ENCODE results near the gene PTPN12. TPM values are rescaled to one million over a fixed set of nuclear protein-coding genes. Genes with fewer than 3 reads are reported as not detected.
"Not testable (repeated sequence)": the region's sequence is repeated elsewhere in the genome, so short reads cannot be mapped to it uniquely, and the experiment has no call there.

Gene PTPN12
- total RNA-seq, 2 experiments from 2014 or later, result 22.7 to 24.0 TPM

DNA sequence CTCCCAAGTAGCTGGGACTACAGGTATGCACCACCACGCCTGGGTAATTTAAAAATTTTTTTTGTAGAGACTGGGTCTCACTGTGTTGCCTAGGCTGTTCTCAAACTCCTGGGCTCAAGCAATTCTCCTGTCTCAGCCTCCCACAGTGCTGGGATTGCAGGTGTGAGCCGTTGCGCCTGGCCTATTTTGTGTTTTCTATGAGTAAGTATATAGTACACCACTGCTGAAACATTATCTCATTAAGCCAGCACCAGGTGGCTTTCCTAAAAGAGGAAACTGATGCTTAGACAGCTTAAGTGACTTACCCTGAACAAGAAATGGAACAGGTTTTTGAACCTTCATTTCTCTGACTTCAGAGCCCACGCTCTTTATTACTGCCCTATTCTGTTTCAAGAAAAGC, 7.8 kb upstream of the PTPN12 start:
- H3K4me1 Mint-ChIP-seq, result peaks cover 4% of the 10 kb centered on the region
- H3K27me3 Mint-ChIP-seq, result peaks cover 12% of the 10 kb centered on the region
- POLR2A ChIA-PET, result no interaction called here
- H3K27ac Mint-ChIP-seq, result no peak overlapping the region
- DNase-seq (no peak), ATAC-seq (ENCODE audit: low read depth) (no peak)
- H3K4me3 Mint-ChIP-seq, result no peak overlapping the region
- H3K9me3 Mint-ChIP-seq, result no peaks in the 10 kb centered on the region
- no peaks in the 10 kb centered on the region for H3K36me3 Mint-ChIP-seq

DNA sequence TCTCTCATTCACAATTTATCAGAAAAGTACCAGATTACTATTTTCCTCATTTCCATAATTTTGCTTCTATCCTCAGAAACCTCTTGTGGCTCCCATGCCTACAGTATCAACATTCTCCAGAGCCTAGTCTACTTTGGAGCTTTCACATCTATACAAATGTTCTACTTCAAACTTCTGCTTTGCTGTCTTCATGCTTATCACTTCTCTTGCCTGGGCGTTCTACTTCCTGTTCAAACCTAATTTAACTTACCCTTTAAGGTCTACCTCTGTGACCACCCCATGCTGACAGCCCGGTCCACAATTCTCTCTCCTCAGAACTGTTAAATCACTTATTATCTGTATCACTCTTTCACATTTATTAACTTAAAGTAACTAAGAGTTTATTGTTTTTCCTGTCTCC, 6.1 kb upstream of the PTPN12 start:
- DNase-seq, result no peak
- no peak overlapping the region for H3K4me3 Mint-ChIP-seq
- H3K27me3 Mint-ChIP-seq, result peaks cover 5% of the 10 kb centered on the region
- no peak for ATAC-seq (ENCODE audit: low read depth)
- POLR2A ChIA-PET, result no interaction called here
- no peak overlapping the region for H3K27ac Mint-ChIP-seq
- no peaks in the 10 kb centered on the region for H3K36me3 Mint-ChIP-seq
- H3K9me3 Mint-ChIP-seq, result no peaks in the 10 kb centered on the region
- H3K4me1 Mint-ChIP-seq, result peaks cover 5% of the 10 kb centered on the region

DNA sequence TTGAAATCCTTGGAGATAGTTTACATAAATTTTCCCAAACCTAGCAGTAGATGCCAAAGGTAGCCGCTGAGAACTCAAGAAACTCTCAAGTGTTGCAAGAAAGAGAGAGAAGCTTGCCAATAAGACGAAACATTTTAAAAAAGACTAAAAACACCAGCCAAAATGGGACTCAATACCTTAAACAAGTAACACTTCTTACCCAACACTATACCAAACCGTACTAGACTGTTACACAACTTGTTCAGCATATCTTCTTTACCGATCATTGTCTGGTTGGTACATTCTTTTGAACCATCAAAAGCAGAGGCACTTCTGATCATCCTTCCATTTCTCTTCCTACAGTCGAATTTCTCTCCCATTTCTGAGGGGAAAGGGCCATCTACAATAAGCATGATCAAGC, 4.8 kb upstream of the PTPN12 start:
- DNase-seq (no peak), ATAC-seq (ENCODE audit: low read depth) (no peak)
- no peak overlapping the region for H3K27ac Mint-ChIP-seq
- peaks cover 4% of the 10 kb centered on the region for H3K27me3 Mint-ChIP-seq
- no peaks in the 10 kb centered on the region for H3K9me3 Mint-ChIP-seq
- POLR2A ChIA-PET, result no interaction called here
- no peaks in the 10 kb centered on the region for H3K36me3 Mint-ChIP-seq
- H3K4me3 Mint-ChIP-seq, result no peak overlapping the region
- peaks cover 5% of the 10 kb centered on the region for H3K4me1 Mint-ChIP-seq

DNA sequence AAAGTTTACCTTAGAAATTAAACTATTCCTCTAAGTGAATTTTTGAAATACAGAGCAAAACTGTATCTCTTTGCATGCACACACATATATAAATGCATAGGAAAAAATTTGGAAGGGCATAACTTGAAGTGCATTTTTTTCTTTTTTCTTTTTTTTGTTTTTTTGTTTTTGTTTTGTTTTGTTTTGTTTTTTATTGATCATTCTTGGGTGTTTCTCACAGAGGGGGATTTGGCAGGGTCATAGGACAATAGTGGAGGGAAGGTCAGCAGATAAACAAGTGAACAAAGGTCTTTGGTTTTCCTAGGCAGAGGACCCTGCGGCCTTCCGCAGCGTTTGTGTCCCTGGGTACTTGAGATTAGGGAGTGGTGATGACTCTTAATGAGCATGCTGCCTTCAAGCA, 4.4 kb upstream of the PTPN12 start:
- H3K27me3 Mint-ChIP-seq; H3K36me3 Mint-ChIP-seq; POLR2A ChIA-PET; H3K4me1 Mint-ChIP-seq; H3K4me3 Mint-ChIP-seq; H3K27ac Mint-ChIP-seq; H3K9me3 Mint-ChIP-seq; ATAC-seq (ENCODE audit: low read depth); DNase-seq: not testable (repeated sequence)

GRCh38 chr7:77534046-77534445, 3.0 kb upstream of the PTPN12 start:
- H3K27me3 Mint-ChIP-seq, result peaks cover 12% of the 10 kb centered on the region
- H3K27ac Mint-ChIP-seq; DNase-seq; H3K4me3 Mint-ChIP-seq; POLR2A ChIA-PET; ATAC-seq (ENCODE audit: low read depth); H3K9me3 Mint-ChIP-seq; H3K36me3 Mint-ChIP-seq: not testable (repeated sequence)
- H3K4me1 Mint-ChIP-seq, result peaks cover 12% of the 10 kb centered on the region

GRCh38 chr7:77536017-77536412, 1.1 kb upstream of the PTPN12 start:
- DNase-seq (no peak), ATAC-seq (ENCODE audit: low read depth) (no peak)
- Mint-ChIP-seq H3K4me3 (peak overlapping the region; percentile 97), H3K27me3 (peaks cover 10% of the 10 kb centered on the region), H3K27ac (no peak overlapping the region), H3K36me3 (no peaks in the 10 kb centered on the region), H3K4me1 (peaks cover 12% of the 10 kb centered on the region), H3K9me3 (no peaks in the 10 kb centered on the region)
- POLR2A ChIA-PET, result interaction anchor here (0.6 to 0.9 kb wide), 2 partner anchors 11 to 228 kb away, joined by 3 read pairs; no protein-coding TSS in a partner anchor

DNA sequence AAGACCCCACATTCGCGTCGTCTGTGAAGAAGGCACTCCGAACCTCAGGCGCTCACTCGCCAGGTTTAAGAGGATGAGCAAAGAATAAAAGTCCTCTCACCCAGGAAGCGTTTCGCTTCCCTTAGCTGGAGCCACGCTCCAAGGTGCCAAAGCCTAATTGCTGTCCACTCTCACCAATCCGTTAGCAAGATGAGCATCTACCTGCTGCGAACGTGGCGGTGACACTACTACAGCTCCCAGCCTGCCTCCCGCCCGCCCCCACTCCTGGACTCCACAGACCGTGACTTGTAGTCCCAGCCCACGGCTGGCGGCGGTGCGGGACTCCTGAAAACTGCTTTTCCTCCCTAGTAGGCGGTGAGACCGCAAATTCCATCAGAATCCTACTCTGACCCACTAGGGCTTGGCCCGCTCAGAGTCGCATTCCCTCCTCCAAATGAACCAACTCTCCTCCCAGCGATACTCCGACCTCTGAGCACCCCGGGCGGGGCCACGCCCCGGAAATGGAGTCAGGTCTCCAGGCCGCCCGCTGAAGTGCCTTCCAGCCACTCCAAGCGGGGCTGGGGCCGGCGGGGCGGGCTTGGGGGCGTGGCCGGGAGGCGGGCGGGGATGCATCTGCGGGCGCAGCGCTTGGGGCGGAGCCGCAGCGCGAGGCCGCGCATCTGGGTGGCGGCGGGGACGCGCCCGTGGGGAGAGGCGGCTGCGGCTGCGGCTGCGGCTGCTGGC, 521 bp upstream of the PTPN12 start:
- peak; percentile 96 for ATAC-seq (ENCODE audit: low read depth)
- POLR2A ChIA-PET, result interaction anchor here (0.9 kb wide), 2 partner anchors 11 to 208 kb away, joined by 3 read pairs; no protein-coding TSS in a partner anchor
- no peaks in the 10 kb centered on the region for H3K9me3 Mint-ChIP-seq

GRCh38 chr7:77537778-77538280, 734 bp downstream of the PTPN12 start:
- H3K27me3 Mint-ChIP-seq, result peaks cover 10% of the 10 kb centered on the region
- ATAC-seq (ENCODE audit: low read depth) (no peak), DNase-seq (no peak)
- H3K9me3 Mint-ChIP-seq, result no peaks in the 10 kb centered on the region
- H3K4me3 Mint-ChIP-seq, result peak overlapping the region; percentile 84
- H3K4me1 Mint-ChIP-seq, result peaks cover 9% of the 10 kb centered on the region
- H3K27ac Mint-ChIP-seq, result peak overlapping the region; percentile 71
- POLR2A ChIA-PET, result no interaction called here
- H3K36me3 Mint-ChIP-seq, result no peaks in the 10 kb centered on the region

More for the DNA sequence above, 521 bp upstream of the PTPN12 start:
- peak; percentile 96 for DNase-seq
- Mint-ChIP-seq H3K4me1 (peaks cover 9% of the 10 kb centered on the region), H3K27me3 (peaks cover 10% of the 10 kb centered on the region), H3K36me3 (no peaks in the 10 kb centered on the region), H3K4me3 (peak overlapping the region; percentile 97), H3K27ac (peak overlapping the region; percentile 90)

DNA sequence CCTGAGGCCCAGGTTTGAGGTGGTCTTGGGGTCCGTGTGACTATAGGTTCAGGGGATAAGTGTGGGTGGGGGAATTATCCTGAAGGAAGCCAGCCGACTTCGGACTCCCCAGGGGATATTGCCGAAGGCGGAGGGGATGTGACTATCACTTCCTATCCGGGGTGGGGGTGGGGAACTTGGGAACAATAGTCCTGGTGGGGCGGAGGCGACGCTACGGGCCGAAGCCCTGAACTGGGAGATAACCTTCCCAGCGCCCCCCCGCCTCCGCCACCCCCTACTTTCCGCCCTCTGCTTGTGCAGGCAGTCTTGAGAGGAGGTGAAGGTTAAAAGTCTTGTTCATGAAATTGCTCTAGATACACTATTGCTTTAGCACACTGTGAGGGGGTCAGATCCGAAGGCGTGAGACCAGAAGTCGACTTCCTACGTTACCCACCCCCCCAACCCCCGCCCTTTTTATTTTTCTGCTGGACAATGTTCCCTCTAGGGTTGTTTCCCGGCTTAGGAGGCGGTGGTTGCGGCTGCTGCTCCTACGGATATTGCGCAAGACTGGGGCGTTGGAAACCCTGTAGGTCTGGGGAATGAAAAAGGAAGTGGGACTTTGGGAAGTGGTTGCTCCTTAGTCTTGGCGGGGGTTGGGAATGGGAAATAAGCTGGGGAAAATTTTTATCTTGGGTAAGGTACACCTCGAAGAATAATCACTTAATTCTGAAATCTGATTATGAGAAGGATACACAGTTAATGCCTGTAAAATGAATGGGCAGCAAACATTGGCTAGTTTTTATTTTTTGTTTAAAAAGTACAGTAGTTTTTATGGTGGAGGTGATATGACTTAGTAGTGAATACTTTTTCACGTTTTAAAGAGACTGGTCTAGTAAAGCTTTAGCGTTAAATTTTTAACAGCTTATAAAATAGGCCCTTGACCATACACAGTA, 1.5 kb downstream of the PTPN12 start:
- ATAC-seq (ENCODE audit: low read depth) (no peak), DNase-seq (no peak)
- Mint-ChIP-seq H3K4me3 (peak overlapping the region; percentile 84), H3K27me3 (peaks cover 10% of the 10 kb centered on the region), H3K9me3 (no peaks in the 10 kb centered on the region), H3K4me1 (peaks cover 9% of the 10 kb centered on the region), H3K36me3 (no peaks in the 10 kb centered on the region), H3K27ac (peak overlapping the region; percentile 71)
- POLR2A ChIA-PET, result no interaction called here

DNA sequence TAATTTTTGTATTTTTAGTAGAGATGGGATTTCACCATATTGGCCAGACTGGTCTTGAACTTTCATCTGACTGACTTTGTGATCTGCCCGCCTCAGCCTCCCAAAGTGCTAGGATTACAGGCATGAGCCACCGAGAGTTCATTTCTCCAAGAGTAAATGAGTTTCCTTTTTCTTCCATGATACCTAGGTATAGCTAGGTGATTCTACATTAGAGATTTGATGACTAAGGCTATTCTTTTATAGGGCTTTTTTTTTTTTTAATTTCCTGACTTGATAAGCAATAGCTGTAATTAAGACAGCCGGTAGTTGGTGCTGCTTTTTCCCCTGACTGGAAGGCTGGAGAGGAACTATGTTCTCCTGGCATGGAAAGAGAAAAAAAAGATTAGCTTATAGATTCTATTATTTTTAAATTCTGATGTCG, 3.3 kb downstream of the PTPN12 start:
- peaks cover 10% of the 10 kb centered on the region for H3K27me3 Mint-ChIP-seq
- DNase-seq (no peak), ATAC-seq (ENCODE audit: low read depth) (no peak)
- no peaks in the 10 kb centered on the region for H3K36me3 Mint-ChIP-seq
- H3K4me3 Mint-ChIP-seq, result no peak overlapping the region
- no peak overlapping the region for H3K27ac Mint-ChIP-seq
- H3K9me3 Mint-ChIP-seq, result no peaks in the 10 kb centered on the region
- POLR2A ChIA-PET, result no interaction called here
- H3K4me1 Mint-ChIP-seq, result peaks cover 16% of the 10 kb centered on the region

DNA sequence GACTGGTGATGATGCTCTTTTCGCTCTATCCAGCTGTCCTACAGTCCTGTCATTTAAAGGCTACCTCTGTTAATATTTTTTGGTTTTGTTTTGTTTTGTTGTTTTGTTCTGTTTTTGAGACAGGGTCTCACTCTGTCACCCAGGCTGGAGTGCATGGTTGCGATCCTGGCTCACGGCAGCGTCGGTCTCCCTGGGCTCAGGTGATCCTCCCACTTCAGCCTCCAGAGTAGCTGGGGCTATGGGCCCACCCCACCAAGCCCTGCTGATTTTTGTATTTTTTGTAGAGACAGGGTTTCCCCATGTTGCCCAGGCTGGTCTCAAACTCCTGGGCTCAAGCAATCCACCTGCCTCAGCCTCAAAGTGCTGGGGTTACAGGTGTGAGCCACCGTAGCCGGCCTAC, 3.9 kb downstream of the PTPN12 start:
- H3K4me3 Mint-ChIP-seq; POLR2A ChIA-PET; DNase-seq; H3K9me3 Mint-ChIP-seq; H3K27ac Mint-ChIP-seq; H3K36me3 Mint-ChIP-seq; ATAC-seq (ENCODE audit: low read depth): not testable (repeated sequence)
- Mint-ChIP-seq H3K4me1 (peaks cover 15% of the 10 kb centered on the region), H3K27me3 (peaks cover 10% of the 10 kb centered on the region)

DNA sequence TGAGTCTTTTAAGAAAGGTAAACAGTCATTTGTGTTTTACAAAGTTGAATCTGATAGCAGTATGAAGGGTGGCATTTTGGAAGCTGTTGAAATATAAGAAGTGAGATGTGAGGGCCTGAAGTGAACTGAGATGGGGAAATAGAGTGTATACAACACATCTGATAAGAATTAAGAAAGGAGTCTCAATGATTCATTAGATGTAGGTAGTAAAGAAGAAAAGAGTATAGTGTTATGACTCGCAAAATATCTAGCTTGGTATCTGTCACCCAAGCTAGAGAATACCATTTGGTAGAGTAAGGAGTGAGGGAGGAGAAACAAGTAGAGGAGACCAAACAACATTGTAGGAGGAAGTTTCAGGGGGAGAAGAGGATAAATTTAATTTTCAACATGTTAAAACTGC, 5.3 kb downstream of the PTPN12 start:
- H3K27ac Mint-ChIP-seq, result no peak overlapping the region
- POLR2A ChIA-PET, result no interaction called here
- peaks cover 17% of the 10 kb centered on the region for H3K4me1 Mint-ChIP-seq
- DNase-seq (no peak), ATAC-seq (ENCODE audit: low read depth) (no peak)
- H3K9me3 Mint-ChIP-seq, result no peaks in the 10 kb centered on the region
- H3K4me3 Mint-ChIP-seq, result no peak overlapping the region
- H3K27me3 Mint-ChIP-seq, result peaks cover 10% of the 10 kb centered on the region
- no peaks in the 10 kb centered on the region for H3K36me3 Mint-ChIP-seq

DNA sequence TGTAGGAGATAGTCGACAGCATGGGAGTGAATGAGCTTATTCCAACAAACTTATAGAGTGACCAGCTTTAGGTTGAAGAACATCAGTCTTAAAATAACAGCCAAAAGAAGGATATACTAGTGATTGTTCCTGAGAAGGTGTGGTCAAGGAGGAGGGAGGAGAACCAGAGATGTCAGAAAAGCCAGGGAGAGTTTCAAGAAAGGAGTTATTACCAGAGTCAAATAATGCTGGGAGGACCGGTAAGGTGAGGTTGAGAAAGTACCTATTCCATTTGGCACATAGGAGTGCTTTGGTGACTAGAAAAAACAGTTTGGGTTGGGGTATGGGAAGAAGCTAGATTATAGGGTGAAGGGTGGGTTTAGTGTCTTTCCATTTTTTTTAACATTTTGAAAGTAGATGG, 5.8 kb downstream of the PTPN12 start:
- no peak overlapping the region for H3K4me3 Mint-ChIP-seq
- H3K9me3 Mint-ChIP-seq, result no peaks in the 10 kb centered on the region
- no peak overlapping the region for H3K27ac Mint-ChIP-seq
- ATAC-seq (ENCODE audit: low read depth) (no peak), DNase-seq (no peak)
- POLR2A ChIA-PET, result no interaction called here
- peaks cover 10% of the 10 kb centered on the region for H3K27me3 Mint-ChIP-seq
- peaks cover 17% of the 10 kb centered on the region for H3K4me1 Mint-ChIP-seq
- no peaks in the 10 kb centered on the region for H3K36me3 Mint-ChIP-seq

Data from activated naive CD8-positive, alpha-beta T cell treated with anti-CD3 and anti-CD28 coated beads, Interleukin-2, amount 10 ng/mL, durations not matched to agents 7 days and 5 days (primary cell).